NOMO-1 treated with DMSO at 0.1 percent for 48 hours (cell line): ENCODE measurements around the gene PPP2R3B.
"Not testable (repeated sequence)": the region's sequence is repeated elsewhere in the genome, so short reads cannot be mapped to it uniquely, and the experiment has no call there.

Source experiments
- DNase-seq: peaks from one replicate; lab custom pipeline; 2025; ENCODE audit not compliant: unreplicated experiment; lab: John Stamatoyannopoulos, UW

Gene PPP2R3B

GRCh38 chrX:320126-320783 is 66.5 kb downstream of the PPP2R3B start:
- no peak for DNase-seq

- no peak for DNase-seq
These were observed 67.1 kb downstream of the PPP2R3B start for GRCh38 chrX:319579-320125.

GRCh38 chrX:318739-319578 is 67.7 kb downstream of the PPP2R3B start, which contains the start of gene GTPBP6:
GTPBP6 (minus strand) TSS chrX:318796; CDS start chrX:318787, 9 bp downstream.
- no peak for DNase-seq

- no peak for DNase-seq
These were observed 68.5 kb downstream of the PPP2R3B start for GRCh38 chrX:318068-318738.

- DNase-seq: no peak
These were observed 69.2 kb downstream of the PPP2R3B start for GRCh38 chrX:317424-318067.

- DNase-seq: no peak
These were observed 70.1 kb downstream of the PPP2R3B start for GRCh38 chrX:316351-317325.

GRCh38 chrX:314781-315595 is 71.7 kb downstream of the PPP2R3B start:
- no peak for DNase-seq

GRCh38 chrX:314049-314448 is 72.7 kb downstream of the PPP2R3B start:
- DNase-seq: no peak

- no peak for DNase-seq
These were observed 73.2 kb downstream of the PPP2R3B start for GRCh38 chrX:313546-313945.

- DNase-seq: no peak
These were observed 73.9 kb downstream of the PPP2R3B start for GRCh38 chrX:312621-313331.

- DNase-seq: no peak
These were observed 75.3 kb downstream of the PPP2R3B start for GRCh38 chrX:311156-312129.

GRCh38 chrX:310621-311155 is 76.0 kb downstream of the PPP2R3B start:
- DNase-seq: no peak

GRCh38 chrX:308821-309520 is 77.7 kb downstream of the PPP2R3B start:
- no peak for DNase-seq

- DNase-seq: no peak
These were observed 79.2 kb downstream of the PPP2R3B start for GRCh38 chrX:307261-308111.

- DNase-seq: not testable (repeated sequence)
These were observed 80.0 kb downstream of the PPP2R3B start for GRCh38 chrX:306614-307251.
